ENCODE measurements around the gene COL4A6. TPM values are rescaled to one million over a fixed set of nuclear protein-coding genes. Genes with fewer than 3 reads are reported as not detected.

Gene COL4A6
- total RNA-seq, 1 experiment from 2014 or later: 2.4 TPM

DNA sequence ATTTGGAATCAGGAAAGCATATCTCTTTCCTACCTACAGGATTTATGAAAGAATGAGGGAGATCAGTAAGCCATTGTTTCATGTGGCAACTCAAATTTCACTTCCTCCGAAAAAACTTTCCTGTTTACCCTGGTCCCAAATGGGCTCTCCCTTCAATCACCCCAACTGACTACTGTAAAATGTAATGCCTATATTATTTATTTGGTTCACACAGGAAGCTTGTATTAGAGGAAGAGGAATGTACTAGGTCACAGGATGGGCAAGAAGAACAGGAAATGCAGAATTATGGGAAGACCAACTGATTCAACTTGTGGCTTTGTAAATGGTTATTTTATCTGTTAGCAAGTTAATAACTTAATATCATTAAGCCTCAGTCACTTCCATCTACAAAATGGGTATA lies 23.1 kb downstream of the COL4A6 start:
- ATAC-seq (no peak), DNase-seq (ENCODE audit: low read depth, low spot score) (no peak)
- ChIA-PET RAD21 (ENCODE audit: low non-redundant PET in 1 of 2, low total read pairs in 2 of 2, uncharacterized antibody in 2 of 2, unreplicated experiment in 2 of 2) (no interaction called here), CTCF (no interaction called here), POLR2A (no interaction called here)
- BruUV-seq (replicated peaks): no TSS peak
- intact Hi-C loops (cut with micrococcal nuclease): no loop called here
- Histone ChIP-seq H3K4me1 (ENCODE audit: control insufficient read depth in 1 of 2, insufficient read depth in 2 of 2, low read length in 2 of 2) (peaks cover 0 to 5% of the 10 kb centered on the region in 2 experiments; a peak in 1 of 4 replicates), H3K9me3 (ENCODE audit: control insufficient read depth in 1 of 2, insufficient read depth in 1 of 2, low read depth in 1 of 2, low read length in 2 of 2) (no peaks in the 10 kb centered on the region), H2AFZ (ENCODE audit: low read depth, low read length, poor library complexity, severe bottlenecking) (no peak overlapping the region), H3K4me3 (replicated peaks in 1 of 2; ENCODE audit: low read depth in 1 of 2, low read length in 2 of 2) (no peak overlapping the region), H3K4me2 (ENCODE audit: low read length) (no peak overlapping the region), H3K9me2 (ENCODE audit: insufficient read depth) (no peaks in the 10 kb centered on the region), H3K27ac (ENCODE audit: low read depth, low read length) (no peak overlapping the region), H3K36me3 (ENCODE audit: control insufficient read depth in 1 of 2, insufficient read depth in 2 of 2, low read length in 2 of 2) (no peaks in the 10 kb centered on the region), H3K27me3 (ENCODE audit: insufficient read depth, low read length) (no peaks in the 10 kb centered on the region), H3K9ac (ENCODE audit: low read length) (no peak overlapping the region), H3K79me2 (ENCODE audit: insufficient read depth, low read length) (no peaks in the 10 kb centered on the region), H4K20me1 (ENCODE audit: insufficient read depth) (no peaks in the 10 kb centered on the region)
- no peak for TF ChIP-seq CTCF (IDR thresholded peaks at IDR 0.05 in 2 of 3, conservative IDR thresholded peaks at IDR 0.05 in 1 of 3; ENCODE audit: borderline replicate concordance in 1 of 3, insufficient read depth in 1 of 3, low read depth in 2 of 3, low read length in 2 of 3)

GRCh38 chrX:108412783-108413182 lies 25.4 kb downstream of the COL4A6 start:
- Histone ChIP-seq H3K79me2 (ENCODE audit: insufficient read depth, low read length) (no peaks in the 10 kb centered on the region), H4K20me1 (ENCODE audit: insufficient read depth) (no peaks in the 10 kb centered on the region), H3K27ac (ENCODE audit: low read depth, low read length) (no peak overlapping the region), H3K9me3 (ENCODE audit: control insufficient read depth in 1 of 2, insufficient read depth in 1 of 2, low read depth in 1 of 2, low read length in 2 of 2) (no peaks in the 10 kb centered on the region), H3K9me2 (ENCODE audit: insufficient read depth) (no peaks in the 10 kb centered on the region), H3K27me3 (ENCODE audit: insufficient read depth, low read length) (no peaks in the 10 kb centered on the region), H3K4me2 (ENCODE audit: low read length) (no peak overlapping the region), H3K36me3 (ENCODE audit: control insufficient read depth in 1 of 2, insufficient read depth in 2 of 2, low read length in 2 of 2) (no peaks in the 10 kb centered on the region), H3K4me1 (ENCODE audit: control insufficient read depth in 1 of 2, insufficient read depth in 2 of 2, low read length in 2 of 2) (peaks cover 0 to 5% of the 10 kb centered on the region in 2 experiments; a peak in 1 of 4 replicates), H3K4me3 (replicated peaks in 1 of 2; ENCODE audit: low read depth in 1 of 2, low read length in 2 of 2) (no peak overlapping the region), H2AFZ (ENCODE audit: low read depth, low read length, poor library complexity, severe bottlenecking) (no peak overlapping the region), H3K9ac (ENCODE audit: low read length) (no peak overlapping the region)
- DNase-seq (ENCODE audit: low read depth, low spot score) (no peak), ATAC-seq (no peak)
- no TSS peak for BruUV-seq (replicated peaks)
- TF ChIP-seq CTCF (IDR thresholded peaks at IDR 0.05 in 2 of 3, conservative IDR thresholded peaks at IDR 0.05 in 1 of 3; ENCODE audit: borderline replicate concordance in 1 of 3, insufficient read depth in 1 of 3, low read depth in 2 of 3, low read length in 2 of 3): no peak
- no peak for TF ChIP-seq EGR1 (IDR thresholded peaks at IDR 0.05; ENCODE audit: low read depth)
- no peak for TF ChIP-seq POLR2AphosphoS5 (IDR thresholded peaks at IDR 0.05; ENCODE audit: low read depth, low read length)
- no peak for TF ChIP-seq ATF3 (IDR thresholded peaks at IDR 0.05)
- TF ChIP-seq RAD21 (IDR thresholded peaks at IDR 0.05; ENCODE audit: low read depth): no peak
- no peak for TF ChIP-seq SRF (IDR thresholded peaks at IDR 0.05; ENCODE audit: low read depth)
- TF ChIP-seq POLR2A (IDR thresholded peaks at IDR 0.05; ENCODE audit: borderline replicate concordance, extremely low read depth, insufficient read depth, insufficient read length): no peak
- no peak for TF ChIP-seq ZFX (IDR thresholded peaks at IDR 0.05)
- TF ChIP-seq CBX3 (IDR thresholded peaks at IDR 0.05; ENCODE audit: low read depth): no peak
- no peak for TF ChIP-seq ZNF274 (IDR thresholded peaks at IDR 0.05; ENCODE audit: low read depth, low read length)
- TF ChIP-seq CEBPB (IDR thresholded peaks at IDR 0.05; ENCODE audit: low read depth): no peak
- TF ChIP-seq, protein P1, sequence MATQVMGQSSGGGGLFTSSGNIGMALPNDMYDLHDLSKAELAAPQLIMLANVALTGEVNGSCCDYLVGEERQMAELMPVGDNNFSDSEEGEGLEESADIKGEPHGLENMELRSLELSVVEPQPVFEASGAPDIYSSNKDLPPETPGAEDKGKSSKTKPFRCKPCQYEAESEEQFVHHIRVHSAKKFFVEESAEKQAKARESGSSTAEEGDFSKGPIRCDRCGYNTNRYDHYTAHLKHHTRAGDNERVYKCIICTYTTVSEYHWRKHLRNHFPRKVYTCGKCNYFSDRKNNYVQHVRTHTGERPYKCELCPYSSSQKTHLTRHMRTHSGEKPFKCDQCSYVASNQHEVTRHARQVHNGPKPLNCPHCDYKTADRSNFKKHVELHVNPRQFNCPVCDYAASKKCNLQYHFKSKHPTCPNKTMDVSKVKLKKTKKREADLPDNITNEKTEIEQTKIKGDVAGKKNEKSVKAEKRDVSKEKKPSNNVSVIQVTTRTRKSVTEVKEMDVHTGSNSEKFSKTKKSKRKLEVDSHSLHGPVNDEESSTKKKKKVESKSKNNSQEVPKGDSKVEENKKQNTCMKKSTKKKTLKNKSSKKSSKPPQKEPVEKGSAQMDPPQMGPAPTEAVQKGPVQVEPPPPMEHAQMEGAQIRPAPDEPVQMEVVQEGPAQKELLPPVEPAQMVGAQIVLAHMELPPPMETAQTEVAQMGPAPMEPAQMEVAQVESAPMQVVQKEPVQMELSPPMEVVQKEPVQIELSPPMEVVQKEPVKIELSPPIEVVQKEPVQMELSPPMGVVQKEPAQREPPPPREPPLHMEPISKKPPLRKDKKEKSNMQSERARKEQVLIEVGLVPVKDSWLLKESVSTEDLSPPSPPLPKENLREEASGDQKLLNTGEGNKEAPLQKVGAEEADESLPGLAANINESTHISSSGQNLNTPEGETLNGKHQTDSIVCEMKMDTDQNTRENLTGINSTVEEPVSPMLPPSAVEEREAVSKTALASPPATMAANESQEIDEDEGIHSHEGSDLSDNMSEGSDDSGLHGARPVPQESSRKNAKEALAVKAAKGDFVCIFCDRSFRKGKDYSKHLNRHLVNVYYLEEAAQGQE (IDR thresholded peaks at IDR 0.05; ENCODE audit: low read depth): no peak
- TF ChIP-seq JUND (IDR thresholded peaks at IDR 0.05): no peak
- no peak for TF ChIP-seq SP1 (IDR thresholded peaks at IDR 0.05; ENCODE audit: low read depth)
- intact Hi-C loops (cut with micrococcal nuclease): no loop called here
- POLR2A ChIA-PET: no interaction called here
- CTCF ChIA-PET: no interaction called here
- RAD21 ChIA-PET (ENCODE audit: low non-redundant PET in 1 of 2, low total read pairs in 2 of 2, uncharacterized antibody in 2 of 2, unreplicated experiment in 2 of 2): no interaction called here
